ENCODE results near the gene GRIN2B.

DNA sequence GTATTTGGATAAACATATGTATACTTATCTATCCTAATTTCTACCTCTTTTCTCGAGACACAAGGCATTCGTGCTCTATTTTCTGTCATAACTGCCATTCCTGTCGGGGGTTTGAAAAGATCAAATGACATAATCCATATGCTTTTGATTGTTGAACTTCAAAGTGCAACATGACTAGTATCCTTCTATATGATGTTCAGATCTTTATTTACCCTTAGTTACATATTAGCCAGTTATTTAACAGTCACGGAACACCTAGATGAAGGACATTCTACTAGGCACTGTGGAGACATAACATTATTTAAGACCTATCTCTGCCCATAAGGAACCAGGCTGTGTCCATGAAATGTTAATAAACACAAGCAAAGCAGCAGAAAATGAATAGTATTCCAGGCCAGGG is 11.2 kb upstream of the GRIN2B start:
- no peak for TF ChIP-seq ZNF274 (IDR thresholded peaks at IDR 0.05; ENCODE audit: low read depth, low read length)
- TF ChIP-seq SUZ12 (IDR thresholded peaks at IDR 0.05; ENCODE audit: extremely low read depth, insufficient read depth, insufficient read length): no peak
- TF ChIP-seq YY1 (IDR thresholded peaks at IDR 0.05; ENCODE audit: insufficient read depth, insufficient read length): no peak
